ENCODE data around the gene SYCN.

Gene SYCN

DNA sequence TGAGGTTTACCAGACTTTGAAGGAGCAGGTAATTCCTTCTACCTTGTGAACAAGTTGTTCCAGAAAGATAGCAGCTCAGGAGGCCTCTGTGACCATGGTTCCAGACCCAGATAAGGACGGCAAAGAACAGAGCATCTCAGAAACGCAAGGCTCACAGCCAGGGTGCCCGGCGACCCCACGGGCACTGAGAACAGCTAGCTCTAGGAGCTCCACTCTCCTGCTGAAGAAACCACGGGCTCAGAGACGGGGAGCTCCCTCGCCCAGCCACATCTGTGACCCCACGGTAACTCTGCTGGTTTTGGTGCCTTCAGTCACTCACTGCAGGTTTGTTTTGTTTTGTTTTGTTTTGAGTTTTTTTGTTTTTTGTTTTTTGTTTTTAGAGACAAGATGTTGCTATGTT lies 23.3 kb downstream of the SYCN start:
- Histone ChIP-seq H3K4me3 (ENCODE audit: insufficient read length, low read depth) (no peak overlapping the region), H3K9ac (ENCODE audit: insufficient read length, low read depth) (no peak overlapping the region), H3K4me1 (ENCODE audit: insufficient read depth, insufficient read length) (no peaks in the 10 kb centered on the region), H3K9me3 (ENCODE audit: insufficient read depth, low read length) (no peaks in the 10 kb centered on the region), H3K36me3 (ENCODE audit: insufficient read depth, insufficient read length, low read length) (peaks cover 53% of the 10 kb centered on the region), H3K27me3 (ENCODE audit: insufficient read depth, insufficient read length) (no peaks in the 10 kb centered on the region)
- TF ChIP-seq ZNF274 (IDR thresholded peaks at IDR 0.05; ENCODE audit: low read depth, low read length) (no peak), YY1 (IDR thresholded peaks at IDR 0.05; ENCODE audit: insufficient read depth, insufficient read length) (no peak), SUZ12 (IDR thresholded peaks at IDR 0.05; ENCODE audit: extremely low read depth, insufficient read depth, insufficient read length) (no peak)
- no peak for DNase-seq (ENCODE audit: low read depth, low spot score)

DNA sequence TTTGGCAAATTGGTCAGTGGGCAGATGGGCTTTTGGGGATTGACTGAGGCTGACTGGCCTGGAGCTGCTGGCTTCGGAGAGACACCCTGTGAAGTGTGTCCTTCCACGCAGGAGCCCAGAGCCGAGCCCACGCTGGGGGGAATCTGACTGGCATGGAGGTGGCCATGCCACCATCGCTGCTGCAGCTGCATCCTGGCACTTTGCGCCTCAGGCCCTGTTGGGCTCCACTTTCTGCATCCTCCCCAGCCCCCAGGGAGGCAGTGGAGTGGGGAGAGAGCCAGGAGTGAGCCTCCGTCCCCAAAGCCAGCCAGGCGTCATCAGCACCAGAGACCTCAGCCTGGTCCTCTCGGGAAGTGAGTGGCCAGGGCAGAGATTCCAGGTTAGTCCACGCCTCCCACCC lies 24.3 kb downstream of the SYCN start:
- Histone ChIP-seq H3K4me1 (ENCODE audit: insufficient read depth, insufficient read length) (no peaks in the 10 kb centered on the region), H3K4me3 (ENCODE audit: insufficient read length, low read depth) (no peak overlapping the region), H3K9me3 (ENCODE audit: insufficient read depth, low read length) (no peaks in the 10 kb centered on the region), H3K36me3 (ENCODE audit: insufficient read depth, insufficient read length, low read length) (peaks cover 62% of the 10 kb centered on the region), H3K27me3 (ENCODE audit: insufficient read depth, insufficient read length) (no peaks in the 10 kb centered on the region), H3K9ac (ENCODE audit: insufficient read length, low read depth) (no peak overlapping the region)
- TF ChIP-seq YY1 (IDR thresholded peaks at IDR 0.05; ENCODE audit: insufficient read depth, insufficient read length), result no peak
- no peak for TF ChIP-seq ZNF274 (IDR thresholded peaks at IDR 0.05; ENCODE audit: low read depth, low read length)
- no peak for TF ChIP-seq SUZ12 (IDR thresholded peaks at IDR 0.05; ENCODE audit: extremely low read depth, insufficient read depth, insufficient read length)
- DNase-seq (ENCODE audit: low read depth, low spot score), result no peak

DNA sequence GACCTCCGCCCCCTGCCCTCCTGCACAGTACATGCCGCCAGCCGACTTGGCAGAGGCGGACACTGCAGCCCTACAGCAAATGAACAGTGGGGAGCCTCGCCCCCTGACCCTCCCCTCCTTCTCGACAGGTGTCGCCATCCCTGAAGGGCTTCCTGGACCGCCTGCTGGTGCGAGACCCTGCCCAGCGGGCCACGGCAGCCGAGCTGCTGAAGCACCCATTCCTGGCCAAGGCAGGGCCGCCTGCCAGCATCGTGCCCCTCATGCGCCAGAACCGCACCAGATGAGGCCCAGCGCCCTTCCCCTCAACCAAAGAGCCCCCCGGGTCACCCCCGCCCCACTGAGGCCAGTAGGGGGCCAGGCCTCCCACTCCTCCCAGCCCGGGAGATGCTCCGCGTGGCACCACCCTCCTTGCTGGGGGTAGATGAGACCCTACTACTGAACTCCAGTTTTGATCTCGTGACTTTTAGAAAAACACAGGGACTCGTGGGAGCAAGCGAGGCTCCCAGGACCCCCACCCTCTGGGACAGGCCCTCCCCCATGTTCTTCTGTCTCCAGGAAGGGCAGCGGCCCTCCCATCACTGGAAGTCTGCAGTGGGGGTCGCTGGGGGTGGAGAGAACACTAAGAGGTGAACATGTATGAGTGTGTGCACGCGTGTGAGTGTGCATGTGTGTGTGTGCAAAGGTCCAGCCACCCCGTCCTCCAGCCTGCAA lies 25.6 kb downstream of the SYCN start:
- H3K36me3 ChIP-seq (ENCODE audit: insufficient read depth, insufficient read length, low read length), result peaks cover 68% of the 10 kb centered on the region
- TF ChIP-seq YY1 (IDR thresholded peaks at IDR 0.05; ENCODE audit: insufficient read depth, insufficient read length) (no peak), ZNF274 (IDR thresholded peaks at IDR 0.05; ENCODE audit: low read depth, low read length) (no peak), SUZ12 (IDR thresholded peaks at IDR 0.05; ENCODE audit: extremely low read depth, insufficient read depth, insufficient read length) (no peak)
- H3K9me3 ChIP-seq (ENCODE audit: insufficient read depth, low read length), result no peaks in the 10 kb centered on the region
- no peak overlapping the region for H3K4me3 ChIP-seq (ENCODE audit: insufficient read length, low read depth)
- no peak for DNase-seq (ENCODE audit: low read depth, low spot score)
- no peaks in the 10 kb centered on the region for H3K4me1 ChIP-seq (ENCODE audit: insufficient read depth, insufficient read length)
- H3K27me3 ChIP-seq (ENCODE audit: insufficient read depth, insufficient read length), result no peaks in the 10 kb centered on the region
- H3K9ac ChIP-seq (ENCODE audit: insufficient read length, low read depth), result no peak overlapping the region

DNA sequence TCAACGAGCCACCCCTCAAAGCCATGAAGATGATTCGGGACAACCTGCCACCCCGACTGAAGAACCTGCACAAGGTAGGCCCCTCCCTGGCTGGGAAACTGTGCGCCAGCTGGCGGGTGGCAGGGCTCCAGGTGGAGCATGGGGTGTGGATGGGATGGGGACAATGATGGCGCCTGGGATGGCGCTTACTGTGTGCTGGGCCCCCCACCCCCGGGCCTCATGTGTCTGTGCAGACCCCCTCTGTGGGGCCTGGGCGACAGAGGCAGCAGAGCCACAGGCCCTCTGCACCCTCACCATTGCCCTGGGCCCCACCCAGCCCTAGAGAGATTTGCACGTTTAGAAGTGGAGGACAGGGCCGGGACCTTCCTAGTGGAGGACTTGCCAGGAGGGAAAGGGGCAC lies 26.3 kb downstream of the SYCN start:
- H3K9me3 ChIP-seq (ENCODE audit: insufficient read depth, low read length), result no peaks in the 10 kb centered on the region
- peaks cover 65% of the 10 kb centered on the region for H3K36me3 ChIP-seq (ENCODE audit: insufficient read depth, insufficient read length, low read length)
- no peaks in the 10 kb centered on the region for H3K27me3 ChIP-seq (ENCODE audit: insufficient read depth, insufficient read length)
- no peak overlapping the region for H3K4me3 ChIP-seq (ENCODE audit: insufficient read length, low read depth)
- H3K9ac ChIP-seq (ENCODE audit: insufficient read length, low read depth), result no peak overlapping the region
- no peak for TF ChIP-seq ZNF274 (IDR thresholded peaks at IDR 0.05; ENCODE audit: low read depth, low read length)
- no peak for TF ChIP-seq YY1 (IDR thresholded peaks at IDR 0.05; ENCODE audit: insufficient read depth, insufficient read length)
- TF ChIP-seq SUZ12 (IDR thresholded peaks at IDR 0.05; ENCODE audit: extremely low read depth, insufficient read depth, insufficient read length), result no peak
- no peak for DNase-seq (ENCODE audit: low read depth, low spot score)
- peaks cover under 1% of the 10 kb centered on the region for H3K4me1 ChIP-seq (ENCODE audit: insufficient read depth, insufficient read length)

- Histone ChIP-seq H3K27me3 (ENCODE audit: insufficient read depth, insufficient read length) (no peaks in the 10 kb centered on the region), H3K4me1 (ENCODE audit: insufficient read depth, insufficient read length) (peaks cover 3% of the 10 kb centered on the region), H3K9ac (ENCODE audit: insufficient read length, low read depth) (no peak overlapping the region), H3K4me3 (ENCODE audit: insufficient read length, low read depth) (no peak overlapping the region), H3K36me3 (ENCODE audit: insufficient read depth, insufficient read length, low read length) (peaks cover 71% of the 10 kb centered on the region), H3K9me3 (ENCODE audit: insufficient read depth, low read length) (no peaks in the 10 kb centered on the region)
- no peak for TF ChIP-seq ZNF274 (IDR thresholded peaks at IDR 0.05; ENCODE audit: low read depth, low read length)
- no peak for DNase-seq (ENCODE audit: low read depth, low spot score)
Measured at GRCh38 chr19:39177110-39177699, 26.9 kb downstream of the SYCN start.

- no peak overlapping the region for H3K9ac ChIP-seq (ENCODE audit: insufficient read length, low read depth)
- H3K4me3 ChIP-seq (ENCODE audit: insufficient read length, low read depth), result no peak overlapping the region
- no peaks in the 10 kb centered on the region for H3K9me3 ChIP-seq (ENCODE audit: insufficient read depth, low read length)
- H3K36me3 ChIP-seq (ENCODE audit: insufficient read depth, insufficient read length, low read length), result peaks cover 68% of the 10 kb centered on the region
- peaks cover 3% of the 10 kb centered on the region for H3K4me1 ChIP-seq (ENCODE audit: insufficient read depth, insufficient read length)
- H3K27me3 ChIP-seq (ENCODE audit: insufficient read depth, insufficient read length), result no peaks in the 10 kb centered on the region
- DNase-seq (ENCODE audit: low read depth, low spot score), result no peak
- TF ChIP-seq YY1 (IDR thresholded peaks at IDR 0.05; ENCODE audit: insufficient read depth, insufficient read length) (no peak), ZNF274 (IDR thresholded peaks at IDR 0.05; ENCODE audit: low read depth, low read length) (no peak), SUZ12 (IDR thresholded peaks at IDR 0.05; ENCODE audit: extremely low read depth, insufficient read depth, insufficient read length) (no peak)
Measured at GRCh38 chr19:39175564-39175963, 28.5 kb downstream of the SYCN start.

GRCh38 chr19:39174558-39175544 lies 29.2 kb downstream of the SYCN start:
- DNase-seq (ENCODE audit: low read depth, low spot score), result no peak
- Histone ChIP-seq H3K27me3 (ENCODE audit: insufficient read depth, insufficient read length) (no peaks in the 10 kb centered on the region), H3K4me3 (ENCODE audit: insufficient read length, low read depth) (no peak overlapping the region), H3K36me3 (ENCODE audit: insufficient read depth, insufficient read length, low read length) (peaks cover 71% of the 10 kb centered on the region), H3K9me3 (ENCODE audit: insufficient read depth, low read length) (no peaks in the 10 kb centered on the region), H3K9ac (ENCODE audit: insufficient read length, low read depth) (no peak overlapping the region), H3K4me1 (ENCODE audit: insufficient read depth, insufficient read length) (peaks cover 3% of the 10 kb centered on the region)
- TF ChIP-seq SUZ12 (IDR thresholded peaks at IDR 0.05; ENCODE audit: extremely low read depth, insufficient read depth, insufficient read length) (no peak), ZNF274 (IDR thresholded peaks at IDR 0.05; ENCODE audit: low read depth, low read length) (no peak), YY1 (IDR thresholded peaks at IDR 0.05; ENCODE audit: insufficient read depth, insufficient read length) (no peak)
